ENCODE data around the gene PCBP3.

- TF ChIP-seq GATA3 (IDR thresholded peaks at IDR 0.05; ENCODE audit: low read depth, low read length) (no peak), GATA2 (IDR thresholded peaks at IDR 0.05; ENCODE audit: low read depth, low read length) (no peak)
Measured at GRCh38 chr21:45846373-45847160, 203.0 kb downstream of the PCBP3 start.
